ENCODE data around the gene JUN. TPM values are rescaled to one million over a fixed set of nuclear protein-coding genes. Genes with fewer than 3 reads are reported as not detected.

Gene JUN
- total and polyA plus RNA-seq, 2 of the 13 experiments (the other 11 are each of a cell fraction or from before 2014, with no cell fraction given) = 18.2 to 22.3 TPM

DNA sequence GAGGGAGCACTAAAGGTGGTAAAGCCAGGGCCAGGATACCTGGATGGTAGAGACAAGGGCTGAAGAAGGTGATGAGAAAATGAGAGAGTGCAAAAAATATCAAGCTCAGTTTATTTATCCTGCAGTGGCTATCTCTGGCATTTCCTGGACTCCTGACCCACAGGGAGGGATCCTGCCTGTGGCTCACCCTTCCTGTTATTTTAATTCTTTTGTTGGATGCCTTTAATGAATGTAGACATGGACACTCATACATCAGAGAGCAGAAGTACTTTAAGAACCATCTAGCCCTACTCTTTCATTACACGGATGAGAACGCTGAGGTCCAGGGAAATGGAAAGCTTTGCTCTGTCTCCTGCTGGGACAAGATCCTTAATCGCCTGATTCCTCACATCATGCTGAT lies 20.6 kb downstream of the JUN start (continued):
- TF ChIP-seq ATF7 (IDR thresholded peaks at IDR 0.05) = no peak
- no peak for TF ChIP-seq ATF7 (CRISPR knock-in tag; IDR thresholded peaks at IDR 0.05)
- TF ChIP-seq FOSL1 (CRISPR knock-in tag; IDR thresholded peaks at IDR 0.05; ENCODE audit: borderline replicate concordance) = no peak
- no peak for TF ChIP-seq POLR2G (IDR thresholded peaks at IDR 0.05; ENCODE audit: low read depth, low read length)
- no peak for TF ChIP-seq FOXM1 (CRISPR knock-in tag; IDR thresholded peaks at IDR 0.05)
- no peak for TF ChIP-seq BRD4 (CRISPR knock-in tag; IDR thresholded peaks at IDR 0.05)
- TF ChIP-seq ZBED4 (CRISPR knock-in tag; IDR thresholded peaks at IDR 0.05; ENCODE audit: borderline replicate concordance) = no peak
- no peak for TF ChIP-seq GABPA (IDR thresholded peaks at IDR 0.05; ENCODE audit: low read depth, low read length)
- peak; percentile 26; the same call in 1 of the 2 replicates for TF ChIP-seq GABPA (CRISPR knock-in tag; IDR thresholded peaks at IDR 0.05; ENCODE audit: low read depth)
- TF ChIP-seq ZBTB26 (CRISPR knock-in tag; IDR thresholded peaks at IDR 0.05; ENCODE audit: borderline replicate concordance) = no peak
- TF ChIP-seq KDM2A (CRISPR knock-in tag; IDR thresholded peaks at IDR 0.05; ENCODE audit: borderline replicate concordance, low read depth) = no peak
- TF ChIP-seq, protein P1, sequence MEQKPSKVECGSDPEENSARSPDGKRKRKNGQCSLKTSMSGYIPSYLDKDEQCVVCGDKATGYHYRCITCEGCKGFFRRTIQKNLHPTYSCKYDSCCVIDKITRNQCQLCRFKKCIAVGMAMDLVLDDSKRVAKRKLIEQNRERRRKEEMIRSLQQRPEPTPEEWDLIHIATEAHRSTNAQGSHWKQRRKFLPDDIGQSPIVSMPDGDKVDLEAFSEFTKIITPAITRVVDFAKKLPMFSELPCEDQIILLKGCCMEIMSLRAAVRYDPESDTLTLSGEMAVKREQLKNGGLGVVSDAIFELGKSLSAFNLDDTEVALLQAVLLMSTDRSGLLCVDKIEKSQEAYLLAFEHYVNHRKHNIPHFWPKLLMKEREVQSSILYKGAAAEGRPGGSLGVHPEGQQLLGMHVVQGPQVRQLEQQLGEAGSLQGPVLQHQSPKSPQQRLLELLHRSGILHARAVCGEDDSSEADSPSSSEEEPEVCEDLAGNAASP (CRISPR knock-in tag; IDR thresholded peaks at IDR 0.05; ENCODE audit: borderline replicate concordance) = peak; percentile 35; the same call in 1 of the 2 replicates
- TF ChIP-seq AGO1 (IDR thresholded peaks at IDR 0.05; ENCODE audit: low read depth, low read length, poor library complexity, severe bottlenecking) = no peak
- no peak for TF ChIP-seq MYNN (CRISPR knock-in tag; IDR thresholded peaks at IDR 0.05; ENCODE audit: low read depth)
- TF ChIP-seq ZNF790 (CRISPR knock-in tag; IDR thresholded peaks at IDR 0.05; ENCODE audit: borderline replicate concordance) = no peak
- TF ChIP-seq, protein P2, sequence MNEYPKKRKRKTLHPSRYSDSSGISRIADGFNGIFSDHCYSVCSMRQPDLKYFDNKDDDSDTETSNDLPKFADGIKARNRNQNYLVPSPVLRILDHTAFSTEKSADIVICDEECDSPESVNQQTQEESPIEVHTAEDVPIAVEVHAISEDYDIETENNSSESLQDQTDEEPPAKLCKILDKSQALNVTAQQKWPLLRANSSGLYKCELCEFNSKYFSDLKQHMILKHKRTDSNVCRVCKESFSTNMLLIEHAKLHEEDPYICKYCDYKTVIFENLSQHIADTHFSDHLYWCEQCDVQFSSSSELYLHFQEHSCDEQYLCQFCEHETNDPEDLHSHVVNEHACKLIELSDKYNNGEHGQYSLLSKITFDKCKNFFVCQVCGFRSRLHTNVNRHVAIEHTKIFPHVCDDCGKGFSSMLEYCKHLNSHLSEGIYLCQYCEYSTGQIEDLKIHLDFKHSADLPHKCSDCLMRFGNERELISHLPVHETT (CRISPR knock-in tag; conservative IDR thresholded peaks at IDR 0.05) = no peak
- TF ChIP-seq GTF3A (CRISPR knock-in tag; conservative IDR thresholded peaks at IDR 0.05) = no peak
- no peak for TF ChIP-seq ZNF713 (CRISPR knock-in tag; IDR thresholded peaks at IDR 0.05)
- no peak for TF ChIP-seq ZNF432 (CRISPR knock-in tag; IDR thresholded peaks at IDR 0.05; ENCODE audit: borderline replicate concordance)

Data from HepG2 (cell line).